GM12875 (cell line): ENCODE results near the gene RNF112.

Source experiments
- H3K4me3 ChIP-seq: one replicate; pipeline ENCODE4 v1.5.1; 2011; ENCODE audit warnings: low read depth, low read length, control low read depth
- TF ChIP-seq, protein P1 (sequence below): IDR thresholded peaks from 2 replicates; pipeline ENCODE4 v1.5.1; 2011; ENCODE audit warnings: low read depth, mild to moderate bottlenecking, control low read depth, inconsistent platforms, low read length, moderate library complexity, borderline replicate concordance; ENCODE audit not compliant: insufficient read depth

Gene RNF112

DNA sequence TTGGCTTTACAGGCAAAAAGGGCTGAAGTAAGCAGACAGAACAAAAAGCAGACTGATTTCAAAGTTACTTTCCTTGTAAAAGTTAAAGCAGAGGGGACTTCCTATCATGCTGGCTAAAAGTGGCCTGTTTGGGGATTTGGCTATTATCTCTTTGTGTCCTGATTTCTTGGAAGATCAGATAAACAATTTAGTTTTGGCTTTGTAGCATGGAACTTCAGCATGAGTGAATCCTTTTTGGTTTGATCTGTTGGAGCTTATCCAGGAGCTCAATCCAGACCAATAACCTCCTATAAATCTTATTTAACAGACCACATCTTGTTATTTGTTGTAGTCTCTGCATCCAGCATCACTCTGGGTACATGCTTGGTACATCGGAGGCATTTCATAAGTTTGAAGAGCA is 8.9 kb upstream of the RNF112 start:
- no peak overlapping the region for H3K4me3 ChIP-seq
- TF ChIP-seq, protein P1, sequence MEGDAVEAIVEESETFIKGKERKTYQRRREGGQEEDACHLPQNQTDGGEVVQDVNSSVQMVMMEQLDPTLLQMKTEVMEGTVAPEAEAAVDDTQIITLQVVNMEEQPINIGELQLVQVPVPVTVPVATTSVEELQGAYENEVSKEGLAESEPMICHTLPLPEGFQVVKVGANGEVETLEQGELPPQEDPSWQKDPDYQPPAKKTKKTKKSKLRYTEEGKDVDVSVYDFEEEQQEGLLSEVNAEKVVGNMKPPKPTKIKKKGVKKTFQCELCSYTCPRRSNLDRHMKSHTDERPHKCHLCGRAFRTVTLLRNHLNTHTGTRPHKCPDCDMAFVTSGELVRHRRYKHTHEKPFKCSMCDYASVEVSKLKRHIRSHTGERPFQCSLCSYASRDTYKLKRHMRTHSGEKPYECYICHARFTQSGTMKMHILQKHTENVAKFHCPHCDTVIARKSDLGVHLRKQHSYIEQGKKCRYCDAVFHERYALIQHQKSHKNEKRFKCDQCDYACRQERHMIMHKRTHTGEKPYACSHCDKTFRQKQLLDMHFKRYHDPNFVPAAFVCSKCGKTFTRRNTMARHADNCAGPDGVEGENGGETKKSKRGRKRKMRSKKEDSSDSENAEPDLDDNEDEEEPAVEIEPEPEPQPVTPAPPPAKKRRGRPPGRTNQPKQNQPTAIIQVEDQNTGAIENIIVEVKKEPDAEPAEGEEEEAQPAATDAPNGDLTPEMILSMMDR, result no peak

DNA sequence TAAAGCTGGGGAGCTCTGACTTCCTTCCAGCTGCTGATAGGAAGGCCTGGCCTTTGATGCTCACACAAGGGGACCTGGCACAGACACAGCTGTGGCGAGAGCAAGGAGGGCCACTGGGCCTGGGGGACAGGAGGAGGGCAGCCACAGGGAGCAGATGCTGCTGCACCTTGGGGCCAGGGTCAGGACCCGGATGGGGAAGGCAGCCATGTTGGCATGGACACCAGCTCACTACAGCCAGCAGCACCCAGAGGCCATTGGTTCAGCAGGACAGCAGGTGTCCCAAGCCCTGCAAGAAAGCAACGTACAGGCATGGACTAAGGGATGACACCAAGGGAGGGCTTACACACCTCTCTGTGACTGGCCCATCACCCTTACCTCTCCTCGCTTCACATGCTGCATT is 8.0 kb upstream of the RNF112 start:
- H3K4me3 ChIP-seq, result no peak overlapping the region
- TF ChIP-seq, protein P1, result no peak

DNA sequence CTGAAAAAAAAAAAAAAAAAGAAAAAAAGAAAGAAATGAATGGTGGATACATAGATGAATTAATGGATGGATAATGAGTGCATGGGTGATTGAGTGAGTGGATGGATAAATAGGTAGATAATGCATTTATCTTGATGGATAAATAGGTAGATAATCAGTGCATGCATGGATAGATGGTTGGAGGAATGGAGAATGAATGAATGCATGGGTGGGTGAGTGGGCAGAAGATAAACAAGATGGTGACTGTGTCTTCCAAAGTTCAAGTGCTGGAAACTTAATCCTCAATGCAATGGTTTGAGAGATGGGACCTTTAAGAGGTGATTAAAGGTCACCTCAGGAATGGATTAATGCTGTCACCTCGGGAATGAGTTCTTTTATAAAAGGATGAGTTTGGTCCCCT is 6.8 kb upstream of the RNF112 start:
- H3K4me3 ChIP-seq, result no peak overlapping the region
- TF ChIP-seq, protein P1, result no peak

DNA sequence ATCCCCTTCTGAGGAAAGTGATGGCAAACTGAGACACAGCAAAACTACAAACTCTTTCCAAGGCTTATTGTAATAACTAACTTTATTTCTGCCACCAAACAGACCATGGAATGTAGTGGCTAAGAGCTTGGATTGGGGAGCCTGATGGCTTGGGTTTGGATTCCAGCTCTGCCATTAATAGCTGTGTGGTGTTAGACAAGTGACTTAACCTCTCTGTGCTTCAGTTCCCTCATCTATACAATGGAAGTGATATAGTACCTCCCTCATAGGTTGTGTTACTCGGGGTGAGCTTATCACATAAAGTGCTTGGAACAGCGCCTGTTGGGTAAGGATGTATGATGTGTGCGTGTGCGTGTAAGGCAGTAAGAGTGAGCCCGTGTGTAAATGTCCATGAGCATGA is 5.9 kb upstream of the RNF112 start:
- H3K4me3 ChIP-seq, result no peak overlapping the region
- TF ChIP-seq, protein P1, result no peak

DNA sequence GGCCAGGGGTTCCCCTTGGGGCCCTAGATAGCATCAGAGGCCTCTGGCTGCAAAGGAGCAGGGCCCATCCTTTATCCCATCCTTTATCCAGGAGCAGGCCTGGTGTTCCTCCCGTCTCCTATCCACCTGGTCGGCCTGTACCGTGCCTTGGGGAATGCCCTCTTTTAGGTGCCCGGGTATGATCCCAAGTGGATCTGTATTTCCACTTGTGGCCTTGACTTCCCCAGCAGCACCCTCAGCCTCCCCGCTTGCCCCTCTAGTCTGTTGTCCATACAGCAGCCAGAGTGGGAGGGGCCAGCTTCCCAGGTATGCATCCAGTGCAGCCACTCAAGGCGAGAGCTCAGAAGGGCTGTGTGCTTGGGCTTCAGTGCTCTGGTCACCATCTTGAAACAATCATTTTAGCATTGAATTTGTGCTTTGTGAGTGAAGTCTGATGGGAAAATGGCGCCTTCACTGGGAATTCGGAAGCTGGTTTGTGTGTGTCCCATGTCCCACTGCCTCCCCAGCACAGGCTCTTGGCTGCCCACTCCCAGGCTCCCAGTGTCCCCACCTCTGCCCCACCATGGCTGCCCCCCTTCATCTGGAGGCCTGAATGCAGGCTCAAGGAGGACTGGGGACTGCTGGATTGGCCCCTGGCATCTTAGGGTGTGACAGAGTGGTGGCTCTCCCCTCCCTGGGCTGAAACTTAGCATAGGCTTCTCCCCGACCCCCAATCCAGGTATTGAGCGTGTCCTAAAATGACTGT is 3.3 kb upstream of the RNF112 start:
- H3K4me3 ChIP-seq, result no peak overlapping the region
- TF ChIP-seq, protein P1, result no peak

DNA sequence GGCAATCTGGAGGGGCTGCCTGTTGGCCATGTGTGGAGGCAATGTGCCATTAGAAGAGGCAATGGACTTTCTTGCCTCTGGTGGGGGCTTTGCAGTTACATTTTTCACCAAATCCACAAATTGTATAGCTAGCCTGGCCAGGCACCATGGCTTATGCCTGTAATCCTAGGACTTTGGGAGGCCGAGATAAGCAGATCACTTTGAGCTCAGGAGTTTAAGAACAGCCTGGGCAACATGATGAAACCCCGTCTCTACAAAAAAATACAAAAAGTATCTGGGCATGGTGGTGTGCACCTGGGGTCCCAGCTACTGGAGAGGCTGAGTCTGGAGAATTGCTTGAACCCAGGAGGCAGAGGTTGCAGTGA is 2.7 kb upstream of the RNF112 start:
- no peak overlapping the region for H3K4me3 ChIP-seq
- TF ChIP-seq, protein P1, result no peak

DNA sequence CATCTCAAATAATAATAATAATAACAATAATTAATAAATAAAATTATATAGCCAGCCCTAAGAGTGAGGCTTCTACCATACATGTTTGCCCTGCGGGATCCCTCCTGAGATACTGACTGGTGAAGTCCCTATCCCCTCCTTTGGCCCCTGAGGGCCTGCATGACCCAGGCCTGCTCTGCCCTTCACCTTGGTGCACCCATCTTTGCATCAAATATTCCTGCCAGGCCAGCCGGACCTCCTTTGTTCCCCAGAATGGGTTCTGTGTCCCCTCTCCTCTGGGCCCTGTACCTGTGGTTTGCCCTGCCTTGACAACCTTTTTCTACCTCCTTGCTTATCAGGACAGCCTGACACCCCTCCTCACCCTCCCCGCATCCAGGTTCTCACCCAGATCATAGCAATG is 2.0 kb upstream of the RNF112 start:
- H3K4me3 ChIP-seq, result no peak overlapping the region
- TF ChIP-seq, protein P1, result no peak
